ENCODE measurements around the gene RARRES2. TPM values are rescaled to one million over a fixed set of nuclear protein-coding genes. Genes with fewer than 3 reads are reported as not detected.

The RARRES2 gene
- total and polyA plus RNA-seq, 2 of the 13 experiments (the other 11 are each of a cell fraction or from before 2014, with no cell fraction given): 134 to 172 TPM

- TF ChIP-seq LCORL (IDR thresholded peaks at IDR 0.05): no peak
- peak; percentile 76; the same call in 1 of the 2 replicates for TF ChIP-seq LCORL (CRISPR knock-in tag; IDR thresholded peaks at IDR 0.05)
- TF ChIP-seq ZNF800 (CRISPR knock-in tag; IDR thresholded peaks at IDR 0.05): peak; percentile 96
- TF ChIP-seq TCF12 (IDR thresholded peaks at IDR 0.05): no peak
- no peak for TF ChIP-seq TCF12 (CRISPR knock-in tag; IDR thresholded peaks at IDR 0.05)
- TF ChIP-seq ARID5B (CRISPR knock-in tag; IDR thresholded peaks at IDR 0.05): peak; percentile 55; the same call in 1 of the 2 replicates
- TF ChIP-seq LBX2 (CRISPR knock-in tag; IDR thresholded peaks at IDR 0.05; ENCODE audit: borderline replicate concordance): peak; percentile 23; the same call in 1 of the 2 replicates
- no peak for TF ChIP-seq ZNF432 (CRISPR knock-in tag; IDR thresholded peaks at IDR 0.05; ENCODE audit: borderline replicate concordance)
- no peak for TF ChIP-seq SMAD9 (CRISPR knock-in tag; IDR thresholded peaks at IDR 0.05)
- TF ChIP-seq ZNF543 (CRISPR knock-in tag; IDR thresholded peaks at IDR 0.05): no peak
- no peak for TF ChIP-seq MATR3 (CRISPR knock-in tag; IDR thresholded peaks at IDR 0.05)
- TF ChIP-seq RFX1 (IDR thresholded peaks at IDR 0.05): peak; percentile 86
- peak; percentile 49 for TF ChIP-seq ZNF883 (CRISPR knock-in tag; IDR thresholded peaks at IDR 0.05; ENCODE audit: not compliant biosample characterization)
- peak; percentile 87; the same call in 1 of the 2 replicates for TF ChIP-seq ZBTB25 (CRISPR knock-in tag; IDR thresholded peaks at IDR 0.05)
- no peak for TF ChIP-seq ZNF367 (CRISPR knock-in tag; IDR thresholded peaks at IDR 0.05; ENCODE audit: borderline replicate concordance)
- no peak for TF ChIP-seq NFE2L1 (CRISPR knock-in tag; IDR thresholded peaks at IDR 0.05; ENCODE audit: borderline replicate concordance)
- TF ChIP-seq ZNF589 (CRISPR knock-in tag; conservative IDR thresholded peaks at IDR 0.05): peak; percentile 45; the same call in 1 of the 2 replicates
- TF ChIP-seq CEBPG (CRISPR knock-in tag; IDR thresholded peaks at IDR 0.05): no peak
- TF ChIP-seq ETS1 (CRISPR knock-in tag; IDR thresholded peaks at IDR 0.05): peak; percentile 91; the same call in 1 of the 2 replicates
- no peak for TF ChIP-seq CENPT (CRISPR knock-in tag; IDR thresholded peaks at IDR 0.05; ENCODE audit: low read depth)
- no peak for TF ChIP-seq DNMT3B (CRISPR knock-in tag; conservative IDR thresholded peaks at IDR 0.05)
- no peak for TF ChIP-seq GPN1 (CRISPR knock-in tag; IDR thresholded peaks at IDR 0.05; ENCODE audit: borderline replicate concordance)
- no peak for TF ChIP-seq RFXANK (CRISPR knock-in tag; IDR thresholded peaks at IDR 0.05)
Observed at GRCh38 chr7:150368096-150368883, 26.9 kb upstream of the RARRES2 start, which contains the start of gene REPIN1 (continued).

Data from HepG2 (cell line).